Measurements from ENCODE around the gene ATP6V0E1.
A peak's percentile ranks its signal among the peaks of the same experiment; 100 is the strongest.
"Not testable (repeated sequence)": the region's sequence is repeated elsewhere in the genome, so short reads cannot be mapped to it uniquely, and the experiment has no call there.

ATP6V0E1 gene

DNA sequence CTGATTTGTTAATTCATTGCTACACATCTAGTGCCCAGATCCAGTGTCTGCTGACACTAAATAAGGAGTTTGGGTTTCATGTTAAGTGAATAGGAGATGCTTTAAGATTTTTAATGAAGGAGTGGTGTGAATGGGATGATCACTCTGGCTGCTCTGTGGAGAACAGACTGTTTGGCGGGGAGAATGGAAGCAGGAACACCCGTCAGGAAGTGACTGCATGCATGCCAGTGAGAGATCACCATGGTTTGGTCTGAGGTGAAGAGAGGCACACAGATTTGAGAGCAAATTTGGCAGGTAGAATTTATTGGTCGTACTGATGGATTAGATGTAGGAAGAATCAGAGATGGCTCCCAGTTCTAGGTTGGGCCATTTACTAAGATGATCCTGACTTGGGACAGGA is 19.8 kb downstream of the ATP6V0E1 start:
- H3K9me3 Mint-ChIP-seq = no peaks in the 10 kb centered on the region
- no peak for DNase-seq (ENCODE audit: low spot score)
- H3K4me3 Mint-ChIP-seq = no peak overlapping the region
- no peak overlapping the region for H3K27ac Mint-ChIP-seq
- H3K36me3 Mint-ChIP-seq (ENCODE audit: low read depth) = peaks cover 13% of the 10 kb centered on the region
- no peaks in the 10 kb centered on the region for H3K27me3 Mint-ChIP-seq (ENCODE audit: low read depth)
- peaks cover 23% of the 10 kb centered on the region for H3K4me1 Mint-ChIP-seq (ENCODE audit: low read depth)

DNA sequence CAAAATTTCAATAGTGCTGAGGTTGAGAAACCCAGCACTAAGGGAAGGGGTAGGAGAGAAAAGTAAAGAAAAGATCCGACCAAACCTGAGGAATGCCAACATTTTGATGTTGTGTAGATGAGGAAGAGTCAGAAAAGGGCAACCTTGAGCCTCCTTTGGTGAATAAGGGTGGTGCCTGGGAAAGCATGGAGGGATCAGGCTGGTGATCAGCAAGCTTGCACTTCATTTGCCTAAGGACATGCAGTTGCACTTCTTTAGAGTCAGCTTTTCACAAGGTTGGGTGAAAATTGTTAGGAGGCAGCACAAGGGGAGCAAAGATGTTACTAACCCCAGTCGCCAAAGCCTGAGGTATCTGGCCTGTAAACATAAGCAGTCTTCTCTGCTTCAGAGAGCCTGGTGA is 20.4 kb downstream of the ATP6V0E1 start:
- no peak overlapping the region for H3K4me3 Mint-ChIP-seq
- peaks cover 23% of the 10 kb centered on the region for H3K4me1 Mint-ChIP-seq (ENCODE audit: low read depth)

DNA sequence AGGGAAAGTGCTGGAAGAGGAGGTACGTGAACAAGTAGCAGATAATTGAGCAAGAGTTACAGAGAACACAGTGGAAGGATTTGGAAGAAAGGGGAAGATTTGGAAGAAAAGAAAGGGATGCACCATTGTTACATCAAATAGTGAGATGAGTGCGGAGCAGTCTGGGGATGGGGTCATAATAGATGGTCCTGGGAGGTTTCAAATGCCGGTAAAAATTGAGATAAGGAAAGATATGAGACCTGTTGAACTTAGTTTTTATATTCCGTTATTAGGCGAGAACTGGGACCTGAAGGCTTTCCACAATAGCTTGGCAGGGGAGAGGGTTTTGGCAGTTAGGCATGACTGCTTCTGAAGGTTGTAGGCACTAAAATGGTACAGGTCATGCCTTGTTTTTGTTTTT is 20.9 kb downstream of the ATP6V0E1 start:
- Mint-ChIP-seq H3K4me1 (ENCODE audit: low read depth) (peaks cover 23% of the 10 kb centered on the region), H3K9me3 (no peaks in the 10 kb centered on the region), H3K27ac (no peak overlapping the region), H3K27me3 (ENCODE audit: low read depth) (no peaks in the 10 kb centered on the region), H3K36me3 (ENCODE audit: low read depth) (peaks cover 13% of the 10 kb centered on the region), H3K4me3 (no peak overlapping the region)
- DNase-seq (ENCODE audit: low spot score) = no peak

More for the DNA sequence above, 20.4 kb downstream of the ATP6V0E1 start:
- no peaks in the 10 kb centered on the region for H3K9me3 Mint-ChIP-seq
- H3K27ac Mint-ChIP-seq = peak overlapping the region; percentile 8
- DNase-seq (ENCODE audit: low spot score) = no peak
- peaks cover 13% of the 10 kb centered on the region for H3K36me3 Mint-ChIP-seq (ENCODE audit: low read depth)
- H3K27me3 Mint-ChIP-seq (ENCODE audit: low read depth) = no peaks in the 10 kb centered on the region

DNA sequence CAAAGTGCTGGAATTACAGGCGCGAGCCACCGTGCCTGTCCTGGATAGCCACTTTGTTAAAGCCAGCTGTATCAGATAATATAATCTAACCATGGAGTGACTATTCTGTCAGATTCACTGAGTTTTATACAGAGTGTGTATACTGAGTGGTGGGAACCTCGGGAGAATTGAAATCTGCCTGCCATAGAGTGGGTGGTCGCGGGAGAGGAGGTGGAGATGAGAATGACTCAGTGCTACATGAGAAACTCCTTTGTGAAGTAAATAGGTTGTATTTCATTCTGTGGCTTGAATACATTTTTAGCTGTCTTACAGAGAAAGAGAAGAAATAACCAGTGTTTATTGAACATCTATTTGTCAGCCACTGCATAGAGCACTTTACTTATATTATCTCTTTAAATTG is 26.4 kb downstream of the ATP6V0E1 start:
- H3K4me1 Mint-ChIP-seq (ENCODE audit: low read depth) = peaks cover 3% of the 10 kb centered on the region
- no peak overlapping the region for H3K4me3 Mint-ChIP-seq
- peak; percentile 25 for DNase-seq (ENCODE audit: low spot score)
- peaks cover 9% of the 10 kb centered on the region for H3K36me3 Mint-ChIP-seq (ENCODE audit: low read depth)
- no peaks in the 10 kb centered on the region for H3K9me3 Mint-ChIP-seq
- H3K27ac Mint-ChIP-seq = no peak overlapping the region
- no peaks in the 10 kb centered on the region for H3K27me3 Mint-ChIP-seq (ENCODE audit: low read depth)

DNA sequence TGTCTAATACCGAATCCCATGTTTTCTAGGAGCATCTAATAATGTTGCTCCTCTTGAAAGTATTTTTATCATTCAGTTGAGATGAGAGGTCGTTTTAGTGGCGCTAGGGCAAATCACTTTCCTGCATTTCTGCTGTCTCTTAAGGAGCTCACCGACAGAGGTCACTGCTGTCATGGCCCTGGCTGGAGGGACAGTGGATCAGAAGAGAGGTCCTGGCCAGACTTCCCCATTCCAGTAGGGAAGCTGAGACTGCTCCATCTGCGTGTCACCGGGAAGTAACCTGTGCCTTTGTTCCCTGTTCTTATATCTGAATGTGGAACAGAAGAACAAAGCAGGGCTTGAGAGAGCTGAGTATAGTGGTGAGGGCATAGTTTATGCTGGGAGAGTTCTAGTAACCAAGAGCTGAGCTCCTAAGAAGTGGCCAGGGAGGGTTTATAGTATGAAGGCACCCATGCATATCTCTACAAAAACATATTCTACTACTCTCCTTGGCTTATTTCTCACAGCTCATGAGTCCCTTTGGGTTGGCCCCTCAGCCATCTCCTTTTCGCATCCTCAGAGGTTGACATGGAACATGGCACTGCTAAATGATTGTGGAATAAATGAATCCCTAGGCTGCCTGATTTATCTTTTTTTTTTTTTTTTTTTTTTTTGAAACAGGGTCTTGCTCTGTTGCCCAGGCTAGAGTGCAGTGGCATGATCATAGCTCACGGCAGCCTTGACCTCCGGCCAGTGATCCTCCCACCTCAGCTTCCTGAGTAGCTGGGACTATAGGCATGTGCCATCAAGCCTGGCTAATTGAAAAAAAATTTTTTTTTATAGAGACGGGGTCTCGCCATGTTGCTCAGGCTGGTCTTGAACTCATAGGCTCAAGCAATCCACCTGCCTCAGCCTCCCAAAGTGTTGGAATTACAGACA is 27.2 kb downstream of the ATP6V0E1 start:
- Mint-ChIP-seq H3K36me3 (ENCODE audit: low read depth) (peaks cover 9% of the 10 kb centered on the region), H3K27ac (no peak overlapping the region)

DNA sequence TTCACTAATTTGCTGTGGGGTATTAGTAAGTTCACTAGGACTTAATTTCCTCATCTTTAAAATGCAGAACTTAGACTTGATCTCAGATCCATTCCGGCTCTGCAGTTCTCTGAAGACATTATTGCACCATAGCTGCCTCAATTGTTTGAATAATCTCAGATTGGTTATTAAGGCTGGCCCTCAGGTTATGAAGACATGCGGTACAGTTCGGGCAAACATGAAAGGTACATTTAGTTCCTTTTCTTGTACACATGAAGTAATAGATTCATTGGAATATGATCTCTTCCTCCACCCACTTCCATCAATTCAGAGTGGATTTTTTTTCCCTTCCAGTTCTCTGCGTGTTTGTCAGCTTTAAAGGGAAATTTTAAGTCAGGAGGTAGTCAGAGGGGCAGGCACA is 28.0 kb downstream of the ATP6V0E1 start:
- peaks cover 6% of the 10 kb centered on the region for H3K4me1 Mint-ChIP-seq (ENCODE audit: low read depth)
- DNase-seq (ENCODE audit: low spot score) = no peak
- H3K27ac Mint-ChIP-seq = no peak overlapping the region
- no peaks in the 10 kb centered on the region for H3K9me3 Mint-ChIP-seq
- H3K27me3 Mint-ChIP-seq (ENCODE audit: low read depth) = no peaks in the 10 kb centered on the region
- no peak overlapping the region for H3K4me3 Mint-ChIP-seq
- H3K36me3 Mint-ChIP-seq (ENCODE audit: low read depth) = peaks cover 9% of the 10 kb centered on the region

More for the DNA sequence above, 27.2 kb downstream of the ATP6V0E1 start:
- H3K9me3 Mint-ChIP-seq = no peaks in the 10 kb centered on the region
- peaks cover 3% of the 10 kb centered on the region for H3K4me1 Mint-ChIP-seq (ENCODE audit: low read depth)
- DNase-seq (ENCODE audit: low spot score) = no peak
- no peak overlapping the region for H3K4me3 Mint-ChIP-seq
- H3K27me3 Mint-ChIP-seq (ENCODE audit: low read depth) = no peaks in the 10 kb centered on the region

DNA sequence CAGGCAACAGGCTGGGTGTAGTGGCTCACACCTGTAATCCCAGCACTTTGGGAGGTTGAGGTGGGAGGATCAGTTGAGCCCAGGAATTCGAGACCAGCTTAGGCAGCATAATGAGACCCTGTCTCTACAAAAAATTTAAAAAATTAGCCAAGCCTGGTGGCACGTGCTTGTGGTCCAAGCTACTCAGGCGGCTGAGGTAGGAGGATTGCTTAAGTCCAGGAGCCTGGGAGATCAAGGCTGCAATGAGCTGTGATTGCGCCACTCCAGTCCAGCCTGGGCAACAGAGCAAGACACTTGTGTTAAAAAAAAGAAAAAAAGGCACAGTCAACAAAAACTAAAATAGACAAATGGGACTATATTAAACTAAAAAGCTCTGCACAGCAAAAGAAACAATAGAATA is 29.3 kb downstream of the ATP6V0E1 start:
- Mint-ChIP-seq H3K36me3 (ENCODE audit: low read depth) (peaks cover 10% of the 10 kb centered on the region), H3K9me3 (no peaks in the 10 kb centered on the region), H3K4me1 (ENCODE audit: low read depth) (peaks cover 11% of the 10 kb centered on the region), H3K27ac (no peak overlapping the region), H3K4me3 (no peak overlapping the region), H3K27me3 (ENCODE audit: low read depth) (no peaks in the 10 kb centered on the region)
- DNase-seq (ENCODE audit: low spot score) = no peak

DNA sequence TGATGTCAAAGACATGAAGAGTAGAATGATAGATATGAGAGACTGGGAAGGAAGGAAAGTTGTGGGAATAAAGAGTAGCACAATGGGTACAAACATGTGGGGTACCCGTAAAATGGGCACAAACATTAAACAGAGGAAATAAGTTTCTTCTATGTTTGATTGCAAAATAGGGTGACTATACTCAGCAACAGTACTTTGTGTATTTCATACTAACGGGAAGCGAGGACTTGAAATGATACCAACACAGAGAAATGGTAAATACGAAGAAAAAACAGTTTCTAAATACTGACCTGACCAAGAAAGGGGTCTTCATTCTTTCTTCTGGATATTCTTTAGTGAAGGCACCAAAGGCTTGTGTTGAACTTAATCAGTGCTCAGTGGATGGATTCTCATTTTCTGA is 31.1 kb downstream of the ATP6V0E1 start:
- Mint-ChIP-seq H3K4me3 (no peak overlapping the region), H3K27me3 (ENCODE audit: low read depth) (no peaks in the 10 kb centered on the region), H3K9me3 (no peaks in the 10 kb centered on the region), H3K4me1 (ENCODE audit: low read depth) (peaks cover 11% of the 10 kb centered on the region), H3K27ac (no peak overlapping the region), H3K36me3 (ENCODE audit: low read depth) (peaks cover 14% of the 10 kb centered on the region)
- no peak for DNase-seq (ENCODE audit: low spot score)

DNA sequence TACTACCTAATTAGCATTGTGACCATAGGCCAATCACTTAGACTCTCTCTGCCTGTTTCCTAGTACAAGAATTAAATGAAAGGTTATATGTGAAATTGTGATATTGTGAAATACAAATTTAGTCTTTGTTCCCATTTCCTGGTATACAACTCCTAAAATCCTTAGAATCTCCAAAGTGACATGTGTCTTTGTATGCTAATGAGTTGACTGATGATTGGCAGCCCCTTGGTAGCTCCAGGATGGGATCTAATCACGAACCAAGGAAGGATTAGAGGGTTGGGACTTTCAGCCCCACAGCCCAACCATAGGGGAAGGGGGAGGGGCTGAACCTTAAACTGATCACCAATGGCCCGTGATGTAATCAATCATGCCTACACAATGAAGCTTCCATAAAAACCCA is 31.6 kb downstream of the ATP6V0E1 start:
- Mint-ChIP-seq H3K4me1 (ENCODE audit: low read depth) (peaks cover 11% of the 10 kb centered on the region), H3K9me3 (no peaks in the 10 kb centered on the region), H3K4me3 (no peak overlapping the region), H3K27ac (no peak overlapping the region), H3K27me3 (ENCODE audit: low read depth) (no peaks in the 10 kb centered on the region), H3K36me3 (ENCODE audit: low read depth) (peaks cover 20% of the 10 kb centered on the region)
- no peak for DNase-seq (ENCODE audit: low spot score)

DNA sequence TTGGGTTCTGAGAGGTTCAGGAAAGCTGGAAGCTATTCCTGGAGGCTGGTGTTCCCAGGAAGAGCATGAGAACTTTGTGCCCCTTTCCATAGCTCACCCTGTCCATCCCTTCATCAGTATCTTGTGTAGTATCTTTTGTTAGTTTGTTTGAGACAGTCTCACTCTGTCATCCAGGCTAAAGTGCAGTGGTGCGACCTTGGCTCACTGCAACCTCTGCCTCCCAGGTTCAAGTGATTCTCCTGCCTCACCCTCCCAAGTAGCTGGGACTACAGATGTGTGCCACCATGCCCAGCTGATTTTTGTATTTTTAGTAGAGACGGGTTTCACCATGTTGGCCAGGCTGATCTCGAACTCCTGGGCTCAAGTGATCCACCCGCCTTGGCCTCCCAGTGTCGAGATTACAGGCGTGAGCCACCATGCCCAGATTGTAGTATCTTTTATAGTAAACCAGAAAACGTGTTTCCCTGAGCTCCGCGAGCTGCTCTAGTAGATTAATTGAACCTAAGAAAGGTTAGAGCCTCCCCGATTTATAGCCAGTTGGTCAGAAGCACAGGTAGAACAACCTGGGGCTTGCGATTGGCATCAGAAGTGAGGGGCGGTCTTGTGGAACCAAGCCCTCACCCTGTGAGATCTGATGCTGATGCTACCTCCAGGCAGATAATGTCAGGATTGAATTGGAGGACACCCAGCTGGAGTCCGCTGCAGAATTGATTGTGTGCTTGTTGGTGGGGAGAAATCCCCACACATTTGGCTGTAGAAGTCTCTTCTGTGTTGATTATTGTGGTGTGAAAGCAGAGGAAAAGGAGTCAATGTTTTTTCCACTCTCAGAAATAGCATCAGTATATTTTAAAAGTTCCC is 32.3 kb downstream of the ATP6V0E1 start:
- H3K4me1 Mint-ChIP-seq (ENCODE audit: low read depth) = peaks cover 11% of the 10 kb centered on the region

DNA sequence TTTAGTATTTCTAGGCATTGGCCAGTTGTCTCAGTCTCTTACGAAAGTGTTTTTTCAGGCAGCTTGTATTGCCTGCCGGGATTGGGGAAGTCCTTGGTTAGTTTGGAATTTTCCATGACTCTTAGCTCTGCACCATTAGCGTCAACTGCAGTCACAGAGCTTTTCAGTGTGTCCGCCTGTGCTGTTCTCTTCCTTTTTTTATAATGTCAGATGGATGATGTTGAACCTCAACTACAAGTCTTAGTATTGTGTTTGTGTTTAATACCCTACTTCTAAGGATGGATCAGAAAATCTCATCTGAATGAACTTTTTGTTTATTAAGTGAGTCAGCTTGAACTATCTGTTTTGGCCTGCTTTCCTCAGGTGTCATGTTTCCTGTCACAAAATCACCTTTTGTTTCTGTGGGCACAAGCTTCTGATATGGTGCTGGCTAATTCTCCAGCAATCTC is 33.1 kb downstream of the ATP6V0E1 start:
- DNase-seq (ENCODE audit: low spot score) = no peak
- H3K9me3 Mint-ChIP-seq = no peaks in the 10 kb centered on the region
- peaks cover 11% of the 10 kb centered on the region for H3K4me1 Mint-ChIP-seq (ENCODE audit: low read depth)
- peaks cover 24% of the 10 kb centered on the region for H3K36me3 Mint-ChIP-seq (ENCODE audit: low read depth)
- H3K27ac Mint-ChIP-seq = no peak overlapping the region
- H3K4me3 Mint-ChIP-seq = no peak overlapping the region
- no peaks in the 10 kb centered on the region for H3K27me3 Mint-ChIP-seq (ENCODE audit: low read depth)

More for the DNA sequence above, 32.3 kb downstream of the ATP6V0E1 start:
- H3K9me3 Mint-ChIP-seq = no peaks in the 10 kb centered on the region
- H3K36me3 Mint-ChIP-seq (ENCODE audit: low read depth) = peaks cover 17% of the 10 kb centered on the region
- no peak overlapping the region for H3K27ac Mint-ChIP-seq
- DNase-seq (ENCODE audit: low spot score) = no peak
- H3K4me3 Mint-ChIP-seq = no peak overlapping the region
- H3K27me3 Mint-ChIP-seq (ENCODE audit: low read depth) = no peaks in the 10 kb centered on the region

DNA sequence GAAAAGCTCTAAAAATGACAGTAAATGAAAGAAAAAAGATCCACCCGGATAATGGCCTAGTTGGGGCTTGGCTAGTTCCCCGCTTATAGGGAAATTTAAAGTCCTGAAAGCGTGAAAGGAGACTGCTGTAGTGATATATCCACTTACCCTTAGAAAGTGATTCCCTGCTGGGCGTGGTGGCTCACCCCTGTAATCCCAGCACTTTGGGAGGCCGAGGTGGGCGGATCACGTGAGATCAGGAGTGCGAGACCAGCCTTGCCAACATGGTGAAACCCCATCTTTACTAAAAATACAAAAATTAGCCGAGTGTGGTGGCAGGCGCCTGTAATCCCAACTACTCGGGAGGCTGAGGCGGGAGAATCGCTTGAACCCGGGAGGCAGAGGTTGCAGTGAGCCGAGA is 33.5 kb downstream of the ATP6V0E1 start:
- not testable (repeated sequence) for H3K4me1 Mint-ChIP-seq (ENCODE audit: low read depth); H3K9me3 Mint-ChIP-seq; DNase-seq (ENCODE audit: low spot score); H3K27me3 Mint-ChIP-seq (ENCODE audit: low read depth); H3K4me3 Mint-ChIP-seq; H3K27ac Mint-ChIP-seq
- H3K36me3 Mint-ChIP-seq (ENCODE audit: low read depth) = peaks cover 24% of the 10 kb centered on the region

DNA sequence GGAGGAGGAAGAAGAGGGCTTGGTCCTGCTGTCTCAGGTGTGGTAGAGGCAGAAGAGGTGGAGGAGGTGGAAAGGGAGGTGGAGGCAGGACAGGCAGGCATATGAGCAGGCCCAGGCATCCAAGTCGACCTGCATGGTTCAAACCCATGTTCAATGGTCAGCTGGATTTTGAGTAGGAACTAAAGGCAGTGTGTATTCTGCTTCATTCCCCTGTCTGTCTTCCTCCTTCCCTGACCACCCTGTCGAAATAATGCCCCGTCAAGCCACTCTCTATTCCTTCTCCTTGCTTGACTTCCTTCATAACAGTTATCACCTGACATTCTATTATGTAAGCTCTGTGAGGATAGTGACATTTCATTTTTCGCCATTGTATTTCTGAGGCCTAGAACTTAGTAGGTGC is 34.8 kb downstream of the ATP6V0E1 start:
- peaks cover 8% of the 10 kb centered on the region for H3K4me1 Mint-ChIP-seq (ENCODE audit: low read depth)
- H3K36me3 Mint-ChIP-seq (ENCODE audit: low read depth) = peaks cover 26% of the 10 kb centered on the region

DNA sequence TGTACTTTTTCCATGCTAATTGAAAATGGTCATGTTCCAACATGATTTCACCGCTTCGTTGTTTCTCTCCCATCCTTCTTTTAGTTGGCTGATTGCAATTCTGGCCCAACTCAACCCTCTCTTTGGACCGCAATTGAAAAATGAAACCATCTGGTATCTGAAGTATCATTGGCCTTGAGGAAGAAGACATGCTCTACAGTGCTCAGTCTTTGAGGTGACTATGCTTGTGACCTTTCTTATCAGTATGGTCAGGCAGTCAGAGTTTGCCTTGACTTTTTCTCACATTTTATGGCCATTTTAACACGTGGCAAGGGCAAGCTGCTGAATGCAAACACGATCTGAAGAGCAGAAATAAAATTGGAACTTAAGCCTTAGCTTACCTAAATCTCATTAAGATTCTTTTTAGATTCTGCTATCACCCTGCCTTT is 36.6 kb downstream of the ATP6V0E1 start:
- Mint-ChIP-seq H3K4me3 (no peak overlapping the region), H3K4me1 (ENCODE audit: low read depth) (peaks cover 11% of the 10 kb centered on the region), H3K27me3 (ENCODE audit: low read depth) (no peaks in the 10 kb centered on the region), H3K36me3 (ENCODE audit: low read depth) (peaks cover 26% of the 10 kb centered on the region), H3K27ac (peak overlapping the region; percentile 21), H3K9me3 (no peaks in the 10 kb centered on the region)
- DNase-seq (ENCODE audit: low spot score) = no peak

More for the DNA sequence above, 34.8 kb downstream of the ATP6V0E1 start:
- DNase-seq (ENCODE audit: low spot score) = no peak
- Mint-ChIP-seq H3K9me3 (no peaks in the 10 kb centered on the region), H3K27me3 (ENCODE audit: low read depth) (no peaks in the 10 kb centered on the region), H3K27ac (no peak overlapping the region), H3K4me3 (no peak overlapping the region)

Measured in T-helper 2 cell treated with Interferon-gamma antibody and Interleukin-4, amounts not matched to agents 5 μg/mL and 100 μg/mL, for 36 hours (primary cell).